Measurements from ENCODE around the gene FBXL16.

DNA sequence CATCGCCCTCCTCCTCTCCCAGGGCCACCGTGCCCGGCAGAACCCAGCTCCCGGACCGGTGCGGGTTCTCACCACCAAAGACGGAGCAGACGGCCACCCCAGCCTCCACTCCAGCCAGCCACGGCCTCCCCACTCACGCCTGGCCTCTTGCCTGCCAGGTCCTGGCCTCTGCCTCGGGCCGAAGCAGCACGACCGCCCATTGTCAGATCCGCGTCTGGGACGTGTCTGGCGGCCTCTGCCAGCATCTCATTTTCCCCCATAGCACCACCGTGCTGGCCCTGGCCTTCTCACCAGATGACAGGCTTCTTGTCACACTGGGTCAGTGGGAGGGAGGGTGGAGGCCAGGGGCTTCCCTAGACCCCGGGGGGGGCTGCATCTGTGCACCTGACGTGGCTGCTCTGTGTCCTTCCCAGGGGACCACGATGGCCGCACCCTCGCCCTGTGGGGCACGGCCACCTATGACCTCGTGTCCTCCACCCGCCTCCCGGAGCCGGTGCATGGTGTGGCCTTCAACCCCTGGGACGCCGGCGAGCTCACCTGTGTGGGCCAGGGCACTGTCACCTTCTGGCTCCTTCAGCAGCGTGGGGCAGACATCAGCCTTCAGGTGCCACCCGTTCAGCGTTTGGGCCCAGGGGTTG lies 44.3 kb downstream of the FBXL16 start:
- TF ChIP-seq NR3C1 (IDR thresholded peaks at IDR 0.05) (no peak), RFX5 (IDR thresholded peaks at IDR 0.05) (no peak), SMC3 (IDR thresholded peaks at IDR 0.05) (no peak), KDM1A (IDR thresholded peaks at IDR 0.05; ENCODE audit: low read depth) (no peak), POLR2A (IDR thresholded peaks at IDR 0.05; ENCODE audit: low read length) (no peak)
- TF ChIP-seq, protein P1, sequence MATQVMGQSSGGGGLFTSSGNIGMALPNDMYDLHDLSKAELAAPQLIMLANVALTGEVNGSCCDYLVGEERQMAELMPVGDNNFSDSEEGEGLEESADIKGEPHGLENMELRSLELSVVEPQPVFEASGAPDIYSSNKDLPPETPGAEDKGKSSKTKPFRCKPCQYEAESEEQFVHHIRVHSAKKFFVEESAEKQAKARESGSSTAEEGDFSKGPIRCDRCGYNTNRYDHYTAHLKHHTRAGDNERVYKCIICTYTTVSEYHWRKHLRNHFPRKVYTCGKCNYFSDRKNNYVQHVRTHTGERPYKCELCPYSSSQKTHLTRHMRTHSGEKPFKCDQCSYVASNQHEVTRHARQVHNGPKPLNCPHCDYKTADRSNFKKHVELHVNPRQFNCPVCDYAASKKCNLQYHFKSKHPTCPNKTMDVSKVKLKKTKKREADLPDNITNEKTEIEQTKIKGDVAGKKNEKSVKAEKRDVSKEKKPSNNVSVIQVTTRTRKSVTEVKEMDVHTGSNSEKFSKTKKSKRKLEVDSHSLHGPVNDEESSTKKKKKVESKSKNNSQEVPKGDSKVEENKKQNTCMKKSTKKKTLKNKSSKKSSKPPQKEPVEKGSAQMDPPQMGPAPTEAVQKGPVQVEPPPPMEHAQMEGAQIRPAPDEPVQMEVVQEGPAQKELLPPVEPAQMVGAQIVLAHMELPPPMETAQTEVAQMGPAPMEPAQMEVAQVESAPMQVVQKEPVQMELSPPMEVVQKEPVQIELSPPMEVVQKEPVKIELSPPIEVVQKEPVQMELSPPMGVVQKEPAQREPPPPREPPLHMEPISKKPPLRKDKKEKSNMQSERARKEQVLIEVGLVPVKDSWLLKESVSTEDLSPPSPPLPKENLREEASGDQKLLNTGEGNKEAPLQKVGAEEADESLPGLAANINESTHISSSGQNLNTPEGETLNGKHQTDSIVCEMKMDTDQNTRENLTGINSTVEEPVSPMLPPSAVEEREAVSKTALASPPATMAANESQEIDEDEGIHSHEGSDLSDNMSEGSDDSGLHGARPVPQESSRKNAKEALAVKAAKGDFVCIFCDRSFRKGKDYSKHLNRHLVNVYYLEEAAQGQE (IDR thresholded peaks at IDR 0.05), result no peak

Measured in A549 (cell line).